ENCODE measurements around the gene FKBP8.

DNA sequence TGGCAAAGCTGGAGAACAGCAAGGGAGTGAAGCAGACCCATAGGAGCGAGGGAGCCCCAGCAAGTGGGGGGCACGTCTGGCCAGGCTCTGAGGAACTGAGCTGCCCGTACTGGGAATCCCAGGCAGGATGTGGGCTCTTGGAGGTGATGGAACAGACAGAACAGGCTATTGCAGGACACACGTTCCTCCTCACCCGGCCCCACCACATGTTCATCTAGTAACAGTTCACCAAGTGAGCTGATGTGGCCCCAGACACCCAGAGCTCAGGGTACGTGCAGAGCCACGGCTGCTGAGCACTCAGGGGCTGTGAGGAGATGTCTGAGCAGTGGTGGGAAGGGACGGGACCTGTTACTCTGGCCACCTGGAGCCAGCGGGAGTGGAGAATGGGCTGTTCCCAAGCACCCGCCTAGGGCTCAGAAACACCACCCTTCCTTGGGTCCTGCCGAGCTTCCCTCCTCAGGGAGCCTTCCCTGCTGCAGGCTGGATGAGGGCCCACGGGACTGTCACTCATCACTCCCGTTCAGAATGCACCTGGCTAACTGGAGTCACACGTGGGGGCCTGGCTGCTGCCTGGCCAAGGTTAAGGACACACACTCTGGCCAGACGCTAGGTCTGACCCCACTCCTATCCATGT, 39.9 kb downstream of the FKBP8 start:
- no peak for TF ChIP-seq POLR2A (IDR thresholded peaks at IDR 0.05)
- no peak for TF ChIP-seq EP300 (IDR thresholded peaks at IDR 0.05)
- TF ChIP-seq, protein P1, sequence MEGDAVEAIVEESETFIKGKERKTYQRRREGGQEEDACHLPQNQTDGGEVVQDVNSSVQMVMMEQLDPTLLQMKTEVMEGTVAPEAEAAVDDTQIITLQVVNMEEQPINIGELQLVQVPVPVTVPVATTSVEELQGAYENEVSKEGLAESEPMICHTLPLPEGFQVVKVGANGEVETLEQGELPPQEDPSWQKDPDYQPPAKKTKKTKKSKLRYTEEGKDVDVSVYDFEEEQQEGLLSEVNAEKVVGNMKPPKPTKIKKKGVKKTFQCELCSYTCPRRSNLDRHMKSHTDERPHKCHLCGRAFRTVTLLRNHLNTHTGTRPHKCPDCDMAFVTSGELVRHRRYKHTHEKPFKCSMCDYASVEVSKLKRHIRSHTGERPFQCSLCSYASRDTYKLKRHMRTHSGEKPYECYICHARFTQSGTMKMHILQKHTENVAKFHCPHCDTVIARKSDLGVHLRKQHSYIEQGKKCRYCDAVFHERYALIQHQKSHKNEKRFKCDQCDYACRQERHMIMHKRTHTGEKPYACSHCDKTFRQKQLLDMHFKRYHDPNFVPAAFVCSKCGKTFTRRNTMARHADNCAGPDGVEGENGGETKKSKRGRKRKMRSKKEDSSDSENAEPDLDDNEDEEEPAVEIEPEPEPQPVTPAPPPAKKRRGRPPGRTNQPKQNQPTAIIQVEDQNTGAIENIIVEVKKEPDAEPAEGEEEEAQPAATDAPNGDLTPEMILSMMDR (IDR thresholded peaks at IDR 0.05), result no peak
- no peak for TF ChIP-seq POLR2AphosphoS5 (IDR thresholded peaks at IDR 0.05)
